ENCODE results near the gene ZMIZ1. TPM values are rescaled to one million over a fixed set of nuclear protein-coding genes. Genes with fewer than 3 reads are reported as not detected.

ZMIZ1 gene
- total RNA-seq, 1 experiment from 2014 or later, result 34.2 TPM

DNA sequence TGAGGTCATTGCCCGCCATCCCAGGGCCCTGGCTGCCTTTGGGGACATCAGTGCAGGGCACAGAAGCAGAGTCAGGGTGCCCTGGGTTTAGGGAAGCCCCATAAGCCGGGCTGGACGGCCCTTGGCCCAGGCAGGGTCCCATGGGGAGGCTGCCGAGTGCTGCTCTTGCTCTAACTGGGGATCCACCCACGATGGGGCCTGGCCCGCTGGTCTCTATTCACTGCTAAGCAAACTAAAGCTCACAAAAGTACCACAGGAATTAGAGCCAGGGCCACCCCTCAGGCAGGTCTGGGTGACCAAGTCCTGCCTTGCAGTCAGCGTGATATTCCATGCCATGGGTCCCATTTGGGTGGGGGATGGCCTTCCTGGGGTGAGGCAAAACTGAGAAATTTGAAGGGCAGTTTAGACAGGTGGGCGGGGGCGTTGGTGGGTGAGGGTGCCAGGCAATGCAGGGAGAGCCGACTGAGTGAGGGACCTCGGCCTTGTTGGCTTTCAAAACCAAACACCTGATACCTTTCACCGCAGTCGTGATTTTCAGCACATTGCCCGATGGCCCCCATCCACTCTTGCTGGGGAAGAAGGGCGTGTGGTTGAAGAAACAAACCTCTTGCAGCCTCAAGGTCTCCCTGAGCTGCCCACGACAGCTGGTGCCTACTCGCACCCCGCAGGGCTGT is 185.7 kb downstream of the ZMIZ1 start:
- POLR2A ChIA-PET, result no interaction called here
- intact Hi-C loops (cut with micrococcal nuclease; ENCODE audit: unreplicated experiment), result no loop called here
- ATAC-seq (peak; percentile 19; the same call in 1 of the 2 replicates), DNase-seq (ENCODE audit: low read depth, low spot score) (no peak)
- TF ChIP-seq TCF7L2 (IDR thresholded peaks at IDR 0.05; ENCODE audit: low read depth, low read length) (no peak), SIN3A (IDR thresholded peaks at IDR 0.05; ENCODE audit: borderline replicate concordance, insufficient read depth, low read depth, low read length) (no peak), POLR2AphosphoS5 (IDR thresholded peaks at IDR 0.05; ENCODE audit: low read depth, low read length) (no peak), CTCF (IDR thresholded peaks at IDR 0.05) (no peak)
- TF ChIP-seq, protein P1, sequence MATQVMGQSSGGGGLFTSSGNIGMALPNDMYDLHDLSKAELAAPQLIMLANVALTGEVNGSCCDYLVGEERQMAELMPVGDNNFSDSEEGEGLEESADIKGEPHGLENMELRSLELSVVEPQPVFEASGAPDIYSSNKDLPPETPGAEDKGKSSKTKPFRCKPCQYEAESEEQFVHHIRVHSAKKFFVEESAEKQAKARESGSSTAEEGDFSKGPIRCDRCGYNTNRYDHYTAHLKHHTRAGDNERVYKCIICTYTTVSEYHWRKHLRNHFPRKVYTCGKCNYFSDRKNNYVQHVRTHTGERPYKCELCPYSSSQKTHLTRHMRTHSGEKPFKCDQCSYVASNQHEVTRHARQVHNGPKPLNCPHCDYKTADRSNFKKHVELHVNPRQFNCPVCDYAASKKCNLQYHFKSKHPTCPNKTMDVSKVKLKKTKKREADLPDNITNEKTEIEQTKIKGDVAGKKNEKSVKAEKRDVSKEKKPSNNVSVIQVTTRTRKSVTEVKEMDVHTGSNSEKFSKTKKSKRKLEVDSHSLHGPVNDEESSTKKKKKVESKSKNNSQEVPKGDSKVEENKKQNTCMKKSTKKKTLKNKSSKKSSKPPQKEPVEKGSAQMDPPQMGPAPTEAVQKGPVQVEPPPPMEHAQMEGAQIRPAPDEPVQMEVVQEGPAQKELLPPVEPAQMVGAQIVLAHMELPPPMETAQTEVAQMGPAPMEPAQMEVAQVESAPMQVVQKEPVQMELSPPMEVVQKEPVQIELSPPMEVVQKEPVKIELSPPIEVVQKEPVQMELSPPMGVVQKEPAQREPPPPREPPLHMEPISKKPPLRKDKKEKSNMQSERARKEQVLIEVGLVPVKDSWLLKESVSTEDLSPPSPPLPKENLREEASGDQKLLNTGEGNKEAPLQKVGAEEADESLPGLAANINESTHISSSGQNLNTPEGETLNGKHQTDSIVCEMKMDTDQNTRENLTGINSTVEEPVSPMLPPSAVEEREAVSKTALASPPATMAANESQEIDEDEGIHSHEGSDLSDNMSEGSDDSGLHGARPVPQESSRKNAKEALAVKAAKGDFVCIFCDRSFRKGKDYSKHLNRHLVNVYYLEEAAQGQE (IDR thresholded peaks at IDR 0.05; ENCODE audit: insufficient read depth in 1 of 2, low read depth in 2 of 2, low read length in 1 of 2), result no peak
- Histone ChIP-seq H3K27ac (ENCODE audit: low read length) (no peak overlapping the region), H3K4me1 (ENCODE audit: control insufficient read depth, insufficient read depth, low read length) (no peaks in the 10 kb centered on the region), H3K4me3 (ENCODE audit: low read depth in 2 of 2, low read length in 2 of 2) (no peak overlapping the region), H3K36me3 (ENCODE audit: control insufficient read depth, insufficient read depth, low read length) (no peaks in the 10 kb centered on the region), H3K9me3 (ENCODE audit: control insufficient read depth, insufficient read depth, low read depth, low read length) (no peaks in the 10 kb centered on the region), H3K27me3 (ENCODE audit: control insufficient read depth, insufficient read depth, low read length) (no peaks in the 10 kb centered on the region)
- in situ Hi-C loops (cut with HindIII; ENCODE audit: low pct_unique_long_range_greater_than_20kb, low sequenced_read_pairs), result no loop called here
- BruUV-seq (replicated peaks), result no TSS peak
- CTCF ChIA-PET, result no interaction called here

DNA sequence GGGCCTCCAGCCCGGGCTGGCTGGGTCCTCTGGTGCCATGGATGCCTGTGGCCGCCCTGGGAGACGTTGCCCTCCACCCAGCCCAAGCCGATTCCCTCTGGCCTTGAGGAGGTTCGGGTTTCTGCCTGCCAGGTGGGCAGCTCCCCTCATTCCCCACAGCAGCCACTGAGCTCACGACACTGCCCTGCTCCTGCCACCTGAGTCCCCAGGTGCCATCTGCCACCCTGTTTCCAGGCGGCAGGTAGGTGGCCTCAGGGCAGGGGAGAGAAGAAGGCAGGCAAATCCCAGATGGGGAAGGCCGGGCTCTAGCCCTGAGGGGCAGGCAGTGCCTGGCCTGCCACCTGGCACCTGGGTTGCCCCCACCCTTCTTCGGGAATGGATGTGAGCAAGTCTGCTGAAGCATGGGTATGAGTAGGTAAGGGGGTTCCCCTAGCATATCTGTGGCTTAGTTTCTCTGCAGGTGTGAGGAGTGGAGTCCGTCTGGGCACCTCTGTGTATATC is 186.3 kb downstream of the ZMIZ1 start:
- intact Hi-C loops (cut with micrococcal nuclease; ENCODE audit: unreplicated experiment) (no loop called here), in situ Hi-C loops (cut with HindIII; ENCODE audit: low pct_unique_long_range_greater_than_20kb, low sequenced_read_pairs) (no loop called here)
- H3K27me3 ChIP-seq (ENCODE audit: control insufficient read depth, insufficient read depth, low read length), result no peaks in the 10 kb centered on the region
- H3K4me1 ChIP-seq (ENCODE audit: control insufficient read depth, insufficient read depth, low read length), result no peaks in the 10 kb centered on the region
- no peak overlapping the region for H3K27ac ChIP-seq (ENCODE audit: low read length)
- POLR2A ChIA-PET, result no interaction called here
- H3K9me3 ChIP-seq (ENCODE audit: control insufficient read depth, insufficient read depth, low read depth, low read length), result no peaks in the 10 kb centered on the region
- CTCF ChIA-PET, result no interaction called here
- no peaks in the 10 kb centered on the region for H3K36me3 ChIP-seq (ENCODE audit: control insufficient read depth, insufficient read depth, low read length)
- no TSS peak for BruUV-seq (replicated peaks)
- ATAC-seq (no peak), DNase-seq (ENCODE audit: low read depth, low spot score) (no peak)
- no peak overlapping the region for H3K4me3 ChIP-seq (ENCODE audit: low read depth in 2 of 2, low read length in 2 of 2)
- no peak for TF ChIP-seq POLR2AphosphoS5 (IDR thresholded peaks at IDR 0.05; ENCODE audit: low read depth, low read length)
- TF ChIP-seq CTCF (IDR thresholded peaks at IDR 0.05), result no peak
- TF ChIP-seq, protein P1 (IDR thresholded peaks at IDR 0.05; ENCODE audit: insufficient read depth in 1 of 2, low read depth in 2 of 2, low read length in 1 of 2), result no peak
- TF ChIP-seq SIN3A (IDR thresholded peaks at IDR 0.05; ENCODE audit: borderline replicate concordance, insufficient read depth, low read depth, low read length), result no peak
- no peak for TF ChIP-seq TCF7L2 (IDR thresholded peaks at IDR 0.05; ENCODE audit: low read depth, low read length)
